Brain microvascular endothelial cell (primary cell): ENCODE measurements around the gene NOC4L.

ENCODE experiments used
- DNase-seq: peaks from one replicate; pipeline ENCODE4 v3.0.0-alpha.2; 2020
- H3K27ac ChIP-seq: fragments of 250-450 bp; sonication (Bioruptor Pico); 2 replicates; pipeline ENCODE4 v1.5.1; 2020; ENCODE audit warnings: mild to moderate bottlenecking, moderate library complexity
- H3K27me3 ChIP-seq: fragments of 250-450 bp; sonication (Bioruptor Pico); replicated peaks from 2 replicates; pipeline ENCODE4 v1.5.1; 2020; ENCODE audit warnings: mild to moderate bottlenecking
- H3K36me3 ChIP-seq: fragments of 250-450 bp; sonication (Bioruptor Pico); replicated peaks from 2 replicates; pipeline ENCODE4 v1.5.1; 2020; ENCODE audit warnings: mild to moderate bottlenecking
- H3K4me3 ChIP-seq: 2 replicates; pipeline ENCODE4 v1.5.1; 2011; ENCODE audit warnings: low read depth, mild to moderate bottlenecking, control low read depth, low read length, moderate library complexity
- in situ Hi-C: cut with HindIII; loops from 2 replicates; pipeline ENCODE4 v1.10.0; 2017; ENCODE audit warnings: low sequenced_read_pairs, low pct_ligation_motif_present
- TF ChIP-seq, protein P1 (sequence below): IDR thresholded peaks from 2 replicates; pipeline ENCODE4 v1.5.1; 2011; ENCODE audit warnings: low read depth, mild to moderate bottlenecking, moderate library complexity, low read length, control low read depth, inconsistent platforms; ENCODE audit errors: missing control alignments

NOC4L gene

GRCh38 chr12:132160601-132161035 lies 16.4 kb downstream of the NOC4L start:
- TF ChIP-seq, protein P1, sequence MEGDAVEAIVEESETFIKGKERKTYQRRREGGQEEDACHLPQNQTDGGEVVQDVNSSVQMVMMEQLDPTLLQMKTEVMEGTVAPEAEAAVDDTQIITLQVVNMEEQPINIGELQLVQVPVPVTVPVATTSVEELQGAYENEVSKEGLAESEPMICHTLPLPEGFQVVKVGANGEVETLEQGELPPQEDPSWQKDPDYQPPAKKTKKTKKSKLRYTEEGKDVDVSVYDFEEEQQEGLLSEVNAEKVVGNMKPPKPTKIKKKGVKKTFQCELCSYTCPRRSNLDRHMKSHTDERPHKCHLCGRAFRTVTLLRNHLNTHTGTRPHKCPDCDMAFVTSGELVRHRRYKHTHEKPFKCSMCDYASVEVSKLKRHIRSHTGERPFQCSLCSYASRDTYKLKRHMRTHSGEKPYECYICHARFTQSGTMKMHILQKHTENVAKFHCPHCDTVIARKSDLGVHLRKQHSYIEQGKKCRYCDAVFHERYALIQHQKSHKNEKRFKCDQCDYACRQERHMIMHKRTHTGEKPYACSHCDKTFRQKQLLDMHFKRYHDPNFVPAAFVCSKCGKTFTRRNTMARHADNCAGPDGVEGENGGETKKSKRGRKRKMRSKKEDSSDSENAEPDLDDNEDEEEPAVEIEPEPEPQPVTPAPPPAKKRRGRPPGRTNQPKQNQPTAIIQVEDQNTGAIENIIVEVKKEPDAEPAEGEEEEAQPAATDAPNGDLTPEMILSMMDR: no peak
- no peak overlapping the region for H3K4me3 ChIP-seq
- H3K27ac ChIP-seq: no peak overlapping the region
- no peak for DNase-seq
- H3K27me3 ChIP-seq: no peaks in the 10 kb centered on the region
- in situ Hi-C loops: no loop called here
- H3K36me3 ChIP-seq: peaks cover 3% of the 10 kb centered on the region

DNA sequence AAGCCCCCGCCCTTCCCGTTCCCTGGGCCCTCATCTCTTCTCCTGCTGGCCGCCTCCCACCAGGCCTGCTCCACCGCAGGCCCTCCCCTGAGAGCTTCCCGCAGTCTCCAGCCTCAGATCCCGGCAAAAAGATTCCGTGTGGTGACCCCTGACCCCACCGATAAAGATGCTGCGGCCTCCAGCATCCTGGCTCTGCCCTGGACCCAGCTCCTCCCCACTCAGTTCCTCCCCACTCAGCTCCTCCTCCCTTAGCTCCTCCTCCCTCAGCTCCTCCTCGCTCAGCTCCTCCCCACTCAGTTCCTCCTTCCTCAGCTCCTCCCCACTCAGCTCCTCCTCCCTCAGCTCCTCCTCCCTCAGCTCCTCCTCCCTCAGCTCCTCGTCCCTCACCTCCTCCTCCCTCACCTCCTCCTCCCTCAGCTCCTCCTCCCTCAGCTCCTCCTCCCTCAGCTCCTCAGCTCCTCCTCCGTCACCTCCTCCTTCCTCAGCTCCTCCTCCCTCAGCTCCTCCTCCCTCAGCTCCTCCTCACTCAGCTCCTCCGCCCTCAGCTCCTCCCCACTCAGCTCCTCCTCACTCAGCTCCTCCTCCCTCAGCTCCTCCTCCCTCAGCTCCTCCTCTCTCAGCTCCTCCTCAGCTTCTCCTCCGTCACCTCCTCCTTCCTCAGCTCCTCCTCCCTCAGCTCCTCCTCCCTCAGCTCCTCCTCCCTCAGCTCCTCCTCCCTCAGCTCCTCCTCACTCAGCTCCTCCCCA lies 17.0 kb downstream of the NOC4L start:
- DNase-seq: peak; percentile 19
- Histone ChIP-seq H3K27ac (no peak overlapping the region), H3K36me3 (peaks cover 3% of the 10 kb centered on the region), H3K4me3 (no peak overlapping the region), H3K27me3 (no peaks in the 10 kb centered on the region)
- in situ Hi-C loops: no loop called here
- TF ChIP-seq, protein P1: no peak

DNA sequence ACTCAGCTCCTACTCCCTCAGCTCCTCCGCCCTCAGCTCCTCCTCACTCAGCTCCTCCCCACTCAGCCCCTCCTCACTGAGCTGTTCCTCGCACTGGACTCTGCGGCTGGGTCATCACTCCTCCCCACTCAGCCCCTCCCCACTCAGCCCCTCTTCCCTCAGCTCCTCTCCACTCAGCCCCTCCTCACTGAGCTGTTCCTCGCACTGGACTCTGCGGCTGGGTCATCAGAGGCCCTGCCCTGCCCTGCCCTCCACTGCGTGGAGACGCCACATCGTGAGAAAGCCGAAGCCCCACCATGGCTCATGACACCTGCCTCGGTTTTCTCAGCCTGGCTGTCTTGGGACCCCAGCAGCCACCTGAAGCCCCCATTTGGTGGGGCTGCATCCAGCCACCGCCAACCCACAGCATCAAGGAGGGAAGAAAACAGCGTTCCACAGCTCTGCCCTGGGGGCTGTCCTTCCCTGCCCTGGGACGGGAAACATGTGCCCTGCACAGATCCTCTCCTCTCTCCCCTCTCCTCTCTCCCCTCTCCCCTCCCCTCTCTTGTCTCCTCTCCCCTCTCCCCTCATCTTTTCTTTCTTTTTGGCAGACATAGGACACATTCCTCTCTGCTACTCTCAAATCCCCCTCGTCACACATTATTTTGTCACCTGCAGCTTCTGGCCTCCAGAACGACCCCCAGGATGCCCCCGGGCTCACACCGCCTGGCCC lies 17.7 kb downstream of the NOC4L start:
- TF ChIP-seq, protein P1: no peak
- Histone ChIP-seq H3K27me3 (no peaks in the 10 kb centered on the region), H3K27ac (no peak overlapping the region), H3K4me3 (no peak overlapping the region), H3K36me3 (peaks cover under 1% of the 10 kb centered on the region)
- in situ Hi-C loops: no loop called here
- no peak for DNase-seq

- H3K27ac ChIP-seq: no peak overlapping the region
- no peaks in the 10 kb centered on the region for H3K36me3 ChIP-seq
- no peak overlapping the region for H3K4me3 ChIP-seq
- no peaks in the 10 kb centered on the region for H3K27me3 ChIP-seq
- in situ Hi-C loops: no loop called here
- TF ChIP-seq, protein P1: no peak
- peak; percentile 67 for DNase-seq
Measured at GRCh38 chr12:132162508-132163031, 18.3 kb downstream of the NOC4L start.

DNA sequence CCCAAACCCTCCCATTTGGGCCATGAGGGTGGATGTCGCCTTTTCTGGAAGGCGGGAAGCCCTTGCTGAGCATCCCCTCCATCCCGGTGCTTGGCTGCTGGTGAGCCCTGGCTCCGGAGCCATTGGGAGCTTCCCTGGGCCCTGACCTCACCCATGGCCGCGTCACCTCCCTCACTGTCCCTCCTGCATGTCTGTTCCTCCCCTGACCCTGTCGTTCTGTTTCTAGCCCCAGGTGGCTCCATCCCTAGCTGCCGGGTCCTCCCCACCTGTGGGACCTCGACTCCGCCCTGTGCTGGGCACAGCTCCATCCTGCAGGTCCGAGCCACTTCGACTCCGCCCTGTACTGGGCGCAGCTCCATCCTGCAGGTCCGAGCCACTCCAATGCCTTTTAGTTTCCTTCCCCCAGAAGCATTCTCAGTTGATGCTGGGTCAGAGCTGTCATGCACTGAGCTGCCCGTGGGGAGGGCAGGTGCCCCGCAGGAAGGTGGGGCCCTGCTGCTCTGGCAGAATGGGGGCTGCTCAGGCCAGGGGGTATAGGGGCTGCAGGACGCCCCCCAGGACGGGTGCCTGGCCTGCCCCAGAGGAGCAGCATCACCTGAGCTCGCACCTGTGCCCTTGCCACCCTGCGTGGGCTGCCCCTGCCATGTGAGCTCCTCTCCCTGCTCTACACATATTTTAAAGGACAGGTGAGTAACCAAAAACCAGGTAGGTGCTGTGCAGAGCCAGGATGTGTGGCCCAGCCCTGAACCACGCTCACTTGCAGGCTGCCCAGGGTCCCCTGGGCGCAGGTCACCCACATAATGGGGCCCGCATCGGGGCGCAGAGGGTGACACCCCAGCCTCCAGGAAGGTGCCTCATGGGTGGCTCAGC lies 19.0 kb downstream of the NOC4L start:
- Histone ChIP-seq H3K36me3 (no peaks in the 10 kb centered on the region), H3K27ac (no peak overlapping the region), H3K4me3 (no peak overlapping the region), H3K27me3 (no peaks in the 10 kb centered on the region)
- TF ChIP-seq, protein P1: no peak
- DNase-seq: no peak
- in situ Hi-C loops: no loop called here
